GM19397 (cell line): Measurements from ENCODE around the gene CDC45.
"Not testable (repeated sequence)": the region's sequence is repeated elsewhere in the genome, so short reads cannot be mapped to it uniquely, and the experiment has no call there.

Experiments used
- ATAC-seq: cut with Tn5 transposase; IDR thresholded peaks from one replicate; pipeline ENCODE4 v1.9.1; 2021; ENCODE audit warnings: mild to moderate bottlenecking, moderate library complexity; ENCODE audit not compliant: unreplicated experiment

CDC45 gene

DNA sequence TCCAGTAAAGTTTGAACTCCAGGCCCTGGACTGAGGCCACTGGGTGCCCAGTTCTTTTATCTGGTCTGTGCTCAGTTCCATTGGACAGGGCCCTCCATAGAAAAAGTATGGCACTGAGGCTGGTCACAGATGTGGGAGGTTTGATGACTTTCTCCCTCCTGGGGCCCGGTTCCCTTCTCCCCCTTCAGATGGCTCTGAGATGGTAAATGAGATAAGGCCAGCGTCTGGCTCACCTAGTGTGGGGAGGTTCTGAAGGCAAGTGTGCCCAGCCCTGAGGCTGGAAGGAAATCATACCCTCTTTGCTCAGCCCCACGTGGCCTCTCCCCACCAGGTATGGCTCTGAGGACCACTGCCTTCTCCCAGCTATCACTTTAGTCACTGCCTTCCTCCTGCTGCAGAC lies 45.9 kb downstream of the CDC45 start:
- no peak for ATAC-seq

DNA sequence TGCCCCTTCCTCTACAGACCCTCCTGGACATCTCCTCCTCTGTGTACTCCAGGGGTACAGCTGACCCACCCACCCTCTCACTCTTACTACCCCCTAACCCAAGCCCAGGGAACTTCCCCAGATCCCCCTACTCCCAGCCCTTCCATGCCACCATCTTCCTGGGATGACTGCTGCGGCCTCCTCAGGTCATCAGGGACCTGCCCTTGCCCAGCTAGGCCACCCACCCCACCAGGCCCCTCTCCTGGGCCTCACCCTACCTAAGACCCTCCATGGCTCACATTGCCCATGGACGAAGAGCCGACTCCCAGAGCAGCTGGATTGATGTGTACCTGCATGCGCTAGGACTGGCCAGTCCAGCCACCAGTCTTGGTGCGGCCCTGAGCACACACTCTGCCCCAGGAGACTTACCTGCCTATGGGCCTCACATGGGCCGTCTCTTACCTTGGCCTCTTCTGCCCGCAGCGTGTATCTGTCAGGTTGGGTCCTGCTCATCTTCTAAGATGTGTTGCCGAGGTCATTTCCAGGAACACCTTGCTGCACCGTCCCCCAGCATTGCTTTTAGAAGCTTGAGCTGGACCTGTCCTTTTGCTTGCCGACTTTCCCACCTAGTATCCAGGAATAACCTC lies 46.5 kb downstream of the CDC45 start:
- no peak for ATAC-seq

DNA sequence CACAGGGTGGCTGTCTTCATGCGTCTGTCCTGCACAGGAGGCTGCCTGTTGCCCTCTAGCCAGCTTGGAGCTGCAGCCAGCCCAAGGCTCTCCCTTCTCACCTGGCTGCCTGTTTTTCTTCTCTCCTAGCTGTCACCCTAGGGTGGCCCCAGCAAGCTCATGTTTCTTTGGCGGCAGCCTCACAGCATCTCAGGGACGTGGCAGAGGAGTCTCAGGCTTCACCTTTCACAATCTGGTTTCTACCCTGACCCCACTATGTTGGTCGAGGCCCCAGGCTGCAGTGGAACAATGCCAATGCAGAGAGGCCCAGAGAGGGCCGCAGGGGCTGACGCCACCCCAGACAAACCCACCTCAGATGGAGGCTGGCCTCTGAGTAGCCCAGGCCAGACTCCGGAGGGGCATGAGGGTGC lies 47.0 kb downstream of the CDC45 start:
- no peak for ATAC-seq

DNA sequence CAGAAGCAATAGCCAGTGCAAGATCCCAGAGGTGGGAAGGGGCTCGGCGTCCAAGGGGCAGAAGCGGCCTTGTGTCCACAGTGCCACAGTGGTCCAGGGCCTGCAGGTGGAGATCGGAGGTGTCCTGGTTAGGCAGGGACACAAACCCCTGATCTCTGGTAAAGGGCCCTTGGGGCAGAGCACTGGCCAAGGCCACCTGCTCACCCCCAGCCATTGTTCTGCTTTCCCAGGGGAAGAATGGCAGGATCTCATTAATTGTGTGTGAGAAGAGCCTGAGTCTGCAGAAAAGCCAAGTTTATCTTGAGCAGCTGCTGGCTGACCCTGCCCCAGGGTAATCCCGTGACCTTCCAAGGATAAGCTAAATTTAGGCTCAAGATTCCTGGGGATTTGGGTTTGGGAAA lies 47.6 kb downstream of the CDC45 start:
- no peak for ATAC-seq

DNA sequence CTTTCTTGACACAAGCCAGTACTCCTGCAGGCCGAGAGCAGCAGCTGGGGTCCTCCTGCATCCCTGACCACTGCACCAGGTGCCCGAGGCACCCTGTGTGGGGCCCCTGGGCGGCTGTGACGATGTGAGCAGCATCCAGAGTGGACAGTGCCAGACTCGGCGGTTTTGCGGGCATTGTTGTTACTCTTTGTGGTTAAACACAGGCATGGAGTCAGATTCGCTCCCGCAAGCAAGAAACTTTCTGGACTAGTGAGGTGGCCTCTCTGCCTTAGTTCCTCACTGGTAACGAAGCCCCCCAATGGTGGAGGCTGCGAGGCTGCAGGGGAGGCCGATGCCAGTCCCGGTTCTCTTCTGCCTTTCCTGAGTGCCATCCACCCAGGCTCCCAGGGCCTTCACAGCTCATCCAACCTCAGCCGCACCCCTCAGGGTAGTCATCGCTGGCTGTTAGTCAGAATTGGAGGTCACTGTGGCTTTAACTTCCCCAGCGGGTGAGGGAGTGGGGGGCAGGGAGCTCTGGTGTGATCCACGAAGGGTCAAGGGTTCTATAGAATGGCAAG lies 48.2 kb downstream of the CDC45 start:
- no peak for ATAC-seq

DNA sequence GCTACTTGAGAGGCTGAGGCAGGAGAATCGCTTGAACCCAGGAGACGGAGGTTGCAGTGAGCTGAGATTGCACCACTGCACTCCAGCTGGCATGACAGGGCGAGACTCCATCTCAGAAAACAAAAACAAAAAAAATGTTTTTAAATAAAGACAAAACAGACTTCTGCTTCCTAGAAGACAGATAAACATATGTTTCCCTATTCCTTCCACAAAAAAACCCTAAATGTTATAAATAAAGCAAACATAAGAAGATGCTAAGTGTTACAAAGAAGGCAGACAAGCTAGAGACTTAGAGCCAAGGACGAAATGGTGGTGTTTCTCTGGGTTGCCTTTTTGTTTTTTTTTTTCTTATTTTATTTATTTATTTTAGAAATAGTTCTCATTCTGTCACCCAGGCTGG lies 50.1 kb downstream of the CDC45 start:
- no peak for ATAC-seq

DNA sequence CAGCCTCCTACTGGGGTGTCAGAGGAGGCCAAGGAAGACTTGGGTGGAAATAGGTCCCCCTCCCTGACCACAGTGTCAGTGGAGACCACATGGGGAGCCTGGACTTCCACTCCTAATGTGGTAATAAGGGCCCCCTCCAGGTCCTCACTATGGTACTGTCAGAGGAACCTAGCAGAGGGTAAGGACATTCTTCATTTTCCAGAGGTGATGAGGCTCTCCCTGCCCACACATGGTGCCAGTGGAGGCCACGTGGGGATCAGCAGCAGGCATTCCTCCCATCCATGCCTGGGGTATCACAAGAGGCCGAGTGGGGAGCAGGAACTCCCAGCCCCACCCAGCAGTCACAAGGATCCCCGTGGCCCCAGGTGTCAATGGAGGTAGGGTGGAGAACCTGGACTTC lies 51.0 kb downstream of the CDC45 start:
- ATAC-seq, result no peak

DNA sequence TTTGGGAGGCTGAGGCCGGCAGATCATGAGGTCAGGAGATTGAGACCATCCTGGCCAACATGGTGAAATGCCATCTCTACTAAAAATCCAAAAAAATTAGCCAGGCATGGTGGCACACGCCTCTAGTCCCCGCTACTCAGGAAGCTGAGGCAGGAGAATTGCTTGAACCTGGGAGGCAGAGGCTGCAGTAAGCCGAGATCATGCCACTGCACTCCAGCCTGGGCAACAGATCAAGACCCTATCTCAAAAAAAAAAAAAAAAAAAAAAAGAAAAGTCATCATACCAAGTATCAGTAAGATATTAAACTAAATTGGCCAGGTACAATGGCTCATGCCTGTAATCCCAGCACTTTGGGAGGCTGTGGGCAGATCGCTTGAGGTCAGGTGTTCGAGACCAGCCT lies 51.6 kb downstream of the CDC45 start:
- not testable (repeated sequence) for ATAC-seq

DNA sequence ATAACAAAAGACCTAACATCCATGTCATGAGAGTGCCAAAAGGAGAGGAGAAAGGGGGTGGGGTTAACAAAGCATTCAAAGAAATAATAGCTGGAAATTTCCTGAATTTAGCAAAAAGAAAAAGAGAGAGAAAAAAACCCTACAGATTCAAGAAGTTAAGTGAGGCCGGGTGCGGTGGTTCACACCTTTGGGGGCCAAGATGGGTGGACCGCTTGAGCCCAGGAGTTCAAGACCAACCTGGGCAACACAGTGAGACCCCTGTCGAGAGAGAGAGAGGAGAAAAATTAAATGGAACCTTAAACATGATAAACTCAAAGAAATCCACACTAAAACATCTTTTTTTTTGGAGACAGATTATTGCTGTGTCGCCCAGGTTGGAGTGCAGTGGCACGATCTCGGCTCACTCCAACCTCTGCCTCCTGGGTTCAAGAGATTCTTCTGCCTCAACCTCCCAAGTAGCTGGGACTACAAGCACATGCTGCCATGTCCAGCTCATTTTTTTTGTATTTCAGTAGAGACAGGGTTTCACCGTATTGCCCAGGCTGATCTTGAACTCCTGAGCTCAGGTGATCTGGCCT lies 53.4 kb downstream of the CDC45 start:
- ATAC-seq, result no peak

DNA sequence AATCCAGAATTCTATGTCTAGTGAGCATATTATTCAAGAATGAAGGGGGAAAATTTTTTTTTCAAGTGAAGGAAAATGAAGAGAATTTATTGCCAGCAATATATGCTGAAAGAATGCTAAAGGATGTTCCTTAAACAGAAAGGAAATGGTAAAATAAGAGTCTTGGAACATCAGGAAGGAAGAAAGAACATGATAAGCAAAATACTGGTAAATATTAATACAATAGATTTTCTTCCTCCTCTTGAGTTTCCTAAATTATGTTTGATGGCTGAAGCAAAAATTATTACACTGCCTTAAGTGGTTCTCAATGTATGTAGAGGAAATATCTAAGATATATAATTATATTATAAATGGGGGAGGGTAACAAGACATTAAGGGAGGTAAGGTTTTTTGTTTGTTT lies 54.1 kb downstream of the CDC45 start:
- no peak for ATAC-seq

DNA sequence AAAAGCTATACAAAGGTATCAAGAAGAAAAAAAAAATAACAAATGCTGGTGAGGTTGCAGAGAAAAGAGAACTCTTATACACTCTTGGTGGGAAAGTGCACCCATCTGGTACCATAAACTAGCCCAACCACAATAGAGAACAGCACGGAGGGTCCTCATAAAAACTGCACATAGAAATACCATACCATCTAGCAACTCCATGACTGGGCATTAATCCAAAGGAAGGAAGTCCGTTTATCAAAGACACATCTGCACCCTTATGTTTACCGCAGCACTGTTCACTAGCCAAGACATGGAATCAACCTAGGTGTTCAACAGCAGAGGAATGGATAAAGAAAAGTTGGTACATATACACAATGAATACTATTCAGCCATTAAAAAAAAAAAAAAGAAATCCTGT lies 55.3 kb downstream of the CDC45 start:
- no peak for ATAC-seq

DNA sequence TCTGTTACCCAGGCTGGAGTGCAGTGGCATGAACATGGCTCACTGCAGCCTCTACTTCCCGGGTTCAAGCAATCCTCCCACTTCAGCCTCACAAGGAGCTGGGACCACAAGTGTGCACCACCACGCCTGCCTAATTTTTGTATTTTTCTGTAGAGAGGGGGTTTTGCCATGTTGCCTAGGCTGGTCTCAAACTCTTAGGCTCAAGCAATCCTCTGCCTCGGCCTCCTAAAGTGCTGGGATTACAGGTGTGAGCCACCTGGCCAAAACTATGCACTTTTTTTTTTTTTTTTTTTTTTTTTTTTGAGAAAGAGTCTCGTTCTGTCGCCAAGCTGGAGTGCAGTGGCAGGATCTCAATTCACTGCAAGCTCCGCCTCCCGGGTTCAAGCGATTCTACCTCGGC lies 56.8 kb downstream of the CDC45 start:
- ATAC-seq, result no peak

DNA sequence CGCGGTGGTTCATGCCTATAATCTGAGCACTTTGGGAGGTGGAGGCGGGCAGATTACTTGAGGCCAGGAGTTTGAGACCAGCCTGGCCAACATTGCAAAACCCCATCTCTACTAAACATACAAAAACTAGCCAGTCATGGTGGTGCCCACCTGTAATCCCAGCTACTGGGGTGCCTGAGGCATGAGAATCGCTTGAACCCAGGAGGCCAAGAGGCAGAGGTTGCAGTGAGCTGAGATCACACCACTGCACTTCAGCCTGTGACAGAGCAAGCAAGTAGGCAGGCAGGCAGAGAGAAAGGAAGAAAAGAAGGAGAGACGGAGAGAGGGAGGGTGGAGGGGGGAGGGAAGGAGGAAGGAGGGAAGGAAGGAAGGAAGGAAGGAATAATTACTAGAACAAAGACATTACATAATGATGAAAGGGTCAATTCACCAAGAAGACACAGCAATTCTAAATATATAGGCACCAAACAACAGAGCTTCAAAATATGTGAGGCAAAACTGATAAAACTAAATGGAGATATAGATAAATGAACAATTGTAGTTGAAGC lies 58.3 kb downstream of the CDC45 start:
- no peak for ATAC-seq

DNA sequence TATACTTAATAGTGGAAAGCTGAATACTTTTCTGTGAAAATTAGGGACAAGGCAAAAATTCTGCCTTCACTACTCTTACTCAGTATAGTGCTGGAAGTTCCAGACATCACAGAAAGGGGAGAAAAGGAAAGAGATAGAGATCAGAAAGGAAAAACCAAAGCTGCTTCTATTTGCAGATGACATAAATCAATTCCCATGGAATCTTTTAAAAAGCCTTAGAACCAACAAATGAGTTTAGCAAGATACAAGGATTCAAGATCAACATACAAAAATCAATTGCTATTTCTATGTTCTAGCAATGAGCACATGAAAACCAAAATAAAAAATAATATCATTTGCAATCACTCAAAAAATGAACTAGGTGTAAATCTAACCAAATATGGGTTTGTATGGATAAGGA lies 60.7 kb downstream of the CDC45 start:
- ATAC-seq, result no peak

DNA sequence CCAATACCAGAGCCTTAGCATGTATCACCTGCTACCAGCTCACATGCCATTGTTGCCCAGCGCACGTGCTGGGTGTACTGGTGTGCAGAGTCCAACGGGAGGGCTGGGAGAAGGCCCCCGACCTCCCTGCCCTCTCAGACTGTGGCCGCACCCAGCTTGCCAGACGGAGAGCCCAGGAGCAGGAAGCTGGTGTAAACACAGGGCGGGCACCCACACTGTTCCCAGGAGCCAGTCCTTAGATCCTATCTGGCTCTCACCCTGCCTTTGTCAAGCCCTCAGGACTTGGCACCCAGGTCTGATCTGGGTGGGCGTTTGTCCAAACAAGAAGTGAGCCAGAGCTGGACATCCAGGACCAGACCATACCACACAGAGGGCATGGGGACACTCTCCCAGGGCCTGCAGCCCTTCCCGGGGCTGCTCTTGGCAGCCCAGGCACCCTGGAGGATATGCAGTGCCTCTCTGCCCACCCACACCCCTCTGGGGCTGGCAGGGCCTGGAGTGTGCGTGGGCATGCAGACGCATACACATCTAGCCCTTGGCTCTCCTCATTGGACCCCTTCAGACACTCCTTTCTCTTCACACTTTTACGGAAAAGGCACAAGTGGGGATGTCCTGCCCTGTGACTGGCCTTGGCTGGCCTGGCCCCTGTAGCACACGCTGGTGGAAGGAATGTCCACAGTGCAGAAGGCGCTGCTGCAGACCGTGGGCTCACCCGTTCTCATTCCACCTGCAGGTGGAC lies 64.4 kb downstream of the CDC45 start:
- no peak for ATAC-seq

DNA sequence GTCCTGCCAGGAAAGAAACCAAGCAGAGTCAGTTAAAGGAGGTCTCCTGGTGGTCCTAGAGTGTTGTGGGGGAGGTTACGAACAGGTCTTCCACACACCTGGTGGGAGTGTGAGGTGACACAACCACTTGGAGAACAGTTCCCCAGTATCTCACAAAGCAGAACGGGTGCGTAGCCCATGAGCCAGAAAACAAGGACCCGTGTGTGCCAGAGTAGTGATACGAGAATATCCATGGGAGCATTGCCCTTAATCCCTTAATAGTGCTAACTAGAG lies 66.2 kb downstream of the CDC45 start:
- no peak for ATAC-seq

DNA sequence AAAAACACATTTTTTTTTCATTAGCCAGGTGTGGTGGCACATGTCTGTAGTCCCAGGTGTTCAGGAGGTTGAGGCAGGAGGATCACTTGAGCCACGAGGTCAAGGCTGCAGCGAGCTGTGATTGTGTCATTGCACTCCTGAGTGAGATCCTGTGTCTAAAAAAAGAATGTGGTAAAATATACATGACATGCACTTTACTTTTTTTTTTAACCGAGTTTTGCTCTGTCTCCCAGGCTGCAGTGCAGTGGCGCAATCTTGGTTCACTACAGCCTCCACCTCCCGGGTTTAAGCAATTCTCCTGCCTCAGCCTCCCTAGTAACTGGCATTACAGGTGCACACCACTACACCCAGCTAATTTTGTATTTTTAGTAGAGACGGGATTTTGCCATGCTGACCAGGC lies 67.0 kb downstream of the CDC45 start:
- ATAC-seq, result no peak

DNA sequence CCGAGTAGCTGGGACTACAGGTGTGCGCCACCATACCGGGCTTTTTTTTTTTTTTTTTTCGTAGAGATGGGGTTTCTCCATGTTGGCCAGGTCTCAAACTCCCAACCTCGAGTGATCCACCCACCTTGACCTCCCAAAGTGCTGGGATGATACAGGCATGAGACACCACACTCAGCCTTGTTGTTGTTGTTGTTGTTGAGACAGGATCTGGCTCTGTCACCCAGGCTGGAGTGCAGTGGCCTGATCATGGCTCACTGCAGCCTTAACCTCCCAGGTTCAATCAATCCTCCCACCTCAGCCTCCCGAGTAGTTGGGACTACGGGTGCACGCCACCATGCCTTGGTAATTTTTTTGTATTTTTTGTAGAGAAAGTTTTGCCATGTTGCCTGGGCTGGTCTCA lies 67.9 kb downstream of the CDC45 start:
- ATAC-seq, result no peak

DNA sequence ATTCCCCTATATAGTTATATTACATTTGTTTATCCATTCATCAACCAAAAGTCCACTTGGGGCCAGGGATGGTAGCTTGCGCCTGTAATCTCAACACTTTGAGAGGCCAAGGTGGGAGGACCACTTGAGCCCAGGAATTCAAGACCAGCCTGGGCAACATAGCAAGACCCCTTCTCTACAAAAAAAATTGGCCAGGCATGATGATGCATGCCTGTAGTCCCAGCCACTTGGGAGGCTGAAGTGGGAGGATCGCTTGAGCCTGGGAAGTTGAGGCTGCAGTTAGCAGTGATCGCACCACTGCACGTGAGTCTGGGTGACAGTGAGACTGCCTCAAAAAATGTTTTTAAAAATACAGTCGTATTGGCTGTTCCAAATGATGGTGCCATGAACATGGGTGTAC lies 68.7 kb downstream of the CDC45 start:
- ATAC-seq, result not testable (repeated sequence)

DNA sequence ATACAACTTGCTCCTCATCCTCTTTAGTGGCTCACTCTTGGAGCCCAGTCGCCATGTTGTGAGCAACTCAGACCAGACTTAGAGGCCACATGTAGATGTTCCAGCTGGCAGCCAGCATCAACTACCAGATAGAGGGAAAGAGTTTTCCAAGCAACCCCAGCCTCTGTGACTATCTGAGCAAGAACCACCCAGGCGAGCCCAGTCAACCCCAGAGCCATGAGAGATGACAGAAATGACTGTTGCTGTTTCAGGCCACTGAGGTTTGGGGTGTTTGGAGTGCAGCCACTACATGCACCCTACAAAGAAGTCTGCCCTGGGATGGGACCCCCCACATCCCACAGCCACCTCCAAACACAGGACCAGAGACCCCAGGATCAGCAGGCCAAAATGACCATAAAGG lies 69.2 kb downstream of the CDC45 start:
- ATAC-seq, result no peak

DNA sequence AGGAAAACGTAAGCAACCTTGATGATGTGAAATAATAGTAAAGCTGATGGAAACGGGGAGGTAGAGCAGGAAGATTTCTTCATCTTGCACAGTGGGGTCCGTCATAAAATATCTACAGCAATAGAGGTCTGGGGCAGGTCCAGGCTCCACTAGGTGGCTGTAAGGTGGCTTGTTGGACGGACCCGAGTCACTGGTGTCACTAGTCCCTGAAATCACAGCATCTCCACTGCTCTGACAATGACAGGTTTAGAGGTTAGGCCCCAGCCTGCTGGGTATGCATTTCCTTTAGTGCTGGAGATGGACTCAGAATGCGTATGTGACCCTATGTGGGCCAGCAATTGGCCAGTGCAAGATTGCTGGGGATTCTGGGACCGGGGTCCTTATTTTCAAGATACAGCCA lies 69.7 kb downstream of the CDC45 start:
- no peak for ATAC-seq

DNA sequence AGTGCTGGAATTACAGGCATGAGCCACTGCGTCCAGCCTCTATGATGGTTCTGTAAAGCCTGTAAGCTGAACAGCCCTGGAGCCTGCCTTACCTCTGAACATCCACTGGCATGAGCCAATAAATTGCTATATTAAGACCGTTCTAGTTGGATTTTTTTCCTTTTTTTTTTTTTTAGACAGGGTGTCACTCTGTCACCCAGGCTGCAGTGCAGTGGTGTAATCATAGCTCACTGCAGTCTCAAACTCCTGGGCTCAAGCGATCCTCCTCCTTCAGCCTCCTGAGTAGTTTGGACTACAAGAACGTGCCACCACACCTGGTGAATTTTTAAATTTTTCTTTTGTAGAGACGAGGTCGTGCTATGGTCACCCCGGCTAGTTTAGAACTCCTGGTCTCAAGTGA lies 70.7 kb downstream of the CDC45 start:
- no peak for ATAC-seq
